B cell (primary cell): ENCODE data around the gene SESTD1. TPM values are rescaled to one million over a fixed set of nuclear protein-coding genes. Genes with fewer than 3 reads are reported as not detected.

Experiments
- ATAC-seq: fragments of 200-7000 bp; cut with Tn5 transposase; one replicate; pipeline ENCODE4 v1.10.0; 2021; ENCODE audit warnings: low read depth, mild to moderate bottlenecking, moderate number of reproducible peaks, moderate library complexity
- CTCF ChIA-PET: fragments of 350-600 bp; sonication (Branson Sonifier 250); formaldehyde crosslinking; loops from one replicate; lab custom pipeline; 2021; ENCODE audit warnings: antibody characterized with exemption, inconsistent platforms; lab: Charles Lee
- POLR2A ChIA-PET: fragments of 350-600 bp; sonication (Branson Sonifier 250); formaldehyde crosslinking; loops from one replicate; lab custom pipeline; 2021; ENCODE audit warnings: antibody characterized with exemption; lab: Charles Lee
- DNase-seq: peaks from one replicate; pipeline ENCODE4 v3.0.0; 2013
- H2AFZ ChIP-seq: 2 replicates; pipeline ENCODE4 v1.6.1; 2012; ENCODE audit warnings: mild to moderate bottlenecking, low read depth, low read length; ENCODE audit not compliant: insufficient read depth, poor library complexity, severe bottlenecking
- H3K27ac ChIP-seq, 2 donors: 1 replicate in 1 of 2; 2 replicates in 1 of 2; pipeline ENCODE4 v1.5.1; 2012 to 2013; ENCODE audit warnings: low read length in 2 of 2, mild to moderate bottlenecking in 2 of 2, moderate library complexity in 1 of 2
- H3K27me3 ChIP-seq, 4 experiments: fragments of 200-600 bp in 1 of 4; sonication (generic) in 1 of 4; replicated peaks in 1 of 4; 1 replicate in 2 of 4; 2 replicates in 2 of 4; pipeline versions ENCODE4 v1.6.1 to v1.7.0; 2013 to 2016; ENCODE audit warnings: low read length in 3 of 4, mild to moderate bottlenecking in 2 of 4, mixed read lengths in 1 of 4, moderate library complexity in 1 of 4; ENCODE audit not compliant: insufficient read depth in 4 of 4, control insufficient read depth in 3 of 4; ENCODE audit errors: control extremely low read depth in 1 of 4
- H3K36me3 ChIP-seq, 2 experiments: replicated peaks in 1 of 2; 1 replicate in 1 of 2; 2 replicates in 1 of 2; pipeline versions ENCODE4 v1.6.1 to v1.7.1; 2013; ENCODE audit warnings: low read length in 1 of 2; ENCODE audit not compliant: insufficient read depth in 2 of 2, control insufficient read depth in 1 of 2; ENCODE audit errors: control extremely low read depth in 1 of 2, extremely low read depth in 1 of 2
- H3K4me1 ChIP-seq, 2 donors: fragments of 200-600 bp in 1 of 2; sonication (generic) in 1 of 2; 1 replicate in 1 of 2; 2 replicates in 1 of 2; pipeline versions ENCODE4 v1.5.1 to v1.6.1; 2013 to 2017; ENCODE audit warnings: low read length in 2 of 2; ENCODE audit not compliant: control insufficient read depth in 2 of 2, insufficient read depth in 2 of 2
- H3K4me2 ChIP-seq: replicated peaks from 2 replicates; pipeline ENCODE3; 2012; ENCODE audit warnings: mild to moderate bottlenecking, low read depth, low read length; ENCODE audit not compliant: poor library complexity, severe bottlenecking
- H3K4me3 ChIP-seq, 5 experiments: fragments of 200-600 bp in 1 of 5; sonication (generic) in 1 of 5; 1 replicate in 3 of 5; 2 replicates in 2 of 5; pipeline versions ENCODE4 v1.5.1 to v1.7.0; 2011 to 2016; ENCODE audit warnings: low read length in 4 of 5, mild to moderate bottlenecking in 4 of 5, low read depth in 2 of 5, control low read depth in 1 of 5, moderate library complexity in 1 of 5; ENCODE audit not compliant: insufficient read depth in 1 of 5; ENCODE audit errors: control extremely low read depth in 1 of 5, extremely low read depth in 1 of 5
- H3K79me2 ChIP-seq: fragments of 200-600 bp; sonication (generic); one replicate; pipeline ENCODE4 v1.6.0; 2016; ENCODE audit warnings: low read length; ENCODE audit not compliant: control insufficient read depth, insufficient read depth
- H3K9ac ChIP-seq: fragments of 200-600 bp; sonication (generic); 2 replicates; pipeline ENCODE4 v1.6.1; 2017; ENCODE audit warnings: mild to moderate bottlenecking, low read length, moderate library complexity
- H3K9me3 ChIP-seq, 3 donors: one replicate each; pipeline versions ENCODE4 v1.6.1 to v1.7.1; 2013; ENCODE audit warnings: low read length in 2 of 3; ENCODE audit not compliant: control insufficient read depth in 2 of 3, insufficient read depth in 1 of 3; ENCODE audit errors: control extremely low read depth in 1 of 3
- H4K20me1 ChIP-seq: 2 replicates; pipeline ENCODE4 v1.6.0; 2012; ENCODE audit warnings: mild to moderate bottlenecking, low read length; ENCODE audit not compliant: insufficient read depth, control insufficient read depth, poor library complexity, severe bottlenecking
- H3K27ac Mint-ChIP-seq: one replicate; pipeline ENCODE4 v1.8.0; 2021; ENCODE audit warnings: mixed read lengths
- H3K27me3 Mint-ChIP-seq: one replicate; pipeline ENCODE4 v1.8.0; 2021; ENCODE audit warnings: mixed read lengths
- H3K4me1 Mint-ChIP-seq: one replicate; pipeline ENCODE4 v1.8.0; 2021; ENCODE audit warnings: mixed read lengths
- H3K4me3 Mint-ChIP-seq: one replicate; pipeline ENCODE4 v1.8.0; 2021; ENCODE audit warnings: mixed read lengths
- H3K9me3 Mint-ChIP-seq: one replicate; pipeline ENCODE4 v1.8.0; 2022; ENCODE audit warnings: mixed read lengths; ENCODE audit not compliant: insufficient read depth
- CTCF ChIP-seq: fragments of 200-600 bp; IDR thresholded peaks from one replicate; pipeline ENCODE4 v1.8.0; 2022; ENCODE audit warnings: antibody characterized with exemption, mild to moderate bottlenecking
- EZH2 ChIP-seq: IDR thresholded peaks from 2 replicates; pipeline ENCODE4 v1.6.1; 2012; ENCODE audit warnings: borderline replicate concordance, low read depth, mild to moderate bottlenecking, moderate library complexity, low read length; ENCODE audit not compliant: insufficient read depth, poor library complexity, severe bottlenecking
- WGBS: methylation state at CpG from one replicate; pipeline ENCODE4 v1.1.5; 2013; ENCODE audit warnings: missing lambda C conversion rate; ENCODE audit not compliant: insufficient coverage; 5-methylcytosine and 5-hydroxymethylcytosine counted together
- intact Hi-C: fragments of 100-400 bp; cut with micrococcal nuclease; formaldehyde crosslinking; loops from one replicate; pipeline ENCODE4 v1.10.0; 2022
- polyA plus RNA-seq: library from polyadenylated mRNA; depleted of rRNA; stranded (reverse); fragments of >200 nt; gene quantifications from 2 replicates; pipeline ENCODE4 v1.2.3, GENCODE V29; 2012
- total RNA-seq, 2 donors: library from RNA; stranded (reverse); fragments of 120-200 nt in 1 of 2; gene quantifications; 1 replicate in 1 of 2; 2 replicates in 1 of 2; pipeline versions ENCODE4 v1.2.3 to v1.2.4, GENCODE V29; 2013 to 2022

SESTD1 gene
- total and polyA plus RNA-seq, 2 donors (not counting 1 experiment from before 2014, with no cell fraction given): 52.0 to 66.1 TPM

- Histone ChIP-seq H3K27me3 (no peaks in the 10 kb centered on the region), H3K4me2 (no peak overlapping the region), H2AFZ (no peak overlapping the region), H3K27ac (peak overlapping the region in 1 of 2 donors; percentile 15), H3K36me3 (peaks cover 8 to 18% of the 10 kb centered on the region in 2 experiments), H4K20me1 (peaks cover 30% of the 10 kb centered on the region), H3K9ac (no peak overlapping the region), H3K9me3 (peaks cover 3 to 7% (median 6%) of the 10 kb centered on the region in 3 donors), H3K4me1 (peaks cover 11 to 14% of the 10 kb centered on the region in 2 donors), H3K79me2 (peaks cover 40% of the 10 kb centered on the region), H3K4me3 (no peak overlapping the region)
- Mint-ChIP-seq H3K9me3 (peaks cover 4% of the 10 kb centered on the region), H3K27me3 (no peaks in the 10 kb centered on the region), H3K4me1 (peaks cover 55% of the 10 kb centered on the region), H3K4me3 (no peak overlapping the region), H3K27ac (no peak overlapping the region)
- intact Hi-C loops: no loop called here
- DNase-seq (no peak), ATAC-seq (no peak)
- TF ChIP-seq EZH2 (no peak), CTCF (no peak)
- CTCF ChIA-PET: interaction anchor here (0.8 kb wide), 1 partner anchor 87 kb away, joined by 3 read pairs; no protein-coding TSS in a partner anchor
- POLR2A ChIA-PET: no interaction called here
- WGBS: no CpG with 5 or more reads among the region's 1 CpG
These were observed 80.0 kb downstream of the SESTD1 start for GRCh38 chr2:179184610-179185009.

- peak overlapping the region; percentile 40 for H3K4me3 Mint-ChIP-seq
- peaks cover 0 to 34% of the 10 kb centered on the region in 2 experiments for H3K36me3 ChIP-seq
- POLR2A ChIA-PET: no interaction called here
- no peak for TF ChIP-seq CTCF
- no peak for TF ChIP-seq EZH2
- peaks cover 29% of the 10 kb centered on the region for H3K79me2 ChIP-seq
- intact Hi-C loops: no loop called here
- ATAC-seq (no peak), DNase-seq (peak; percentile 15)
- H3K27me3 ChIP-seq: no peaks in the 10 kb centered on the region
- H3K9me3 Mint-ChIP-seq: no peaks in the 10 kb centered on the region
- peak overlapping the region; percentile 69 for H3K27ac Mint-ChIP-seq
- peak overlapping the region; percentile 20 to 49 for H3K27ac ChIP-seq
- WGBS: 14% methylated on average over 1 of the region's 3 CpGs
- H3K4me2 ChIP-seq: peak overlapping the region; percentile 27
- CTCF ChIA-PET: interaction anchor here (1.3 kb wide), 1 partner anchor 290 kb away, joined by 4 read pairs; no protein-coding TSS in a partner anchor
- no peak overlapping the region for H2AFZ ChIP-seq
- H3K27me3 Mint-ChIP-seq: no peaks in the 10 kb centered on the region
- H3K9ac ChIP-seq: no peak overlapping the region
- no peak overlapping the region for H3K4me3 ChIP-seq
- H3K4me1 Mint-ChIP-seq: peaks cover 33% of the 10 kb centered on the region
- peaks cover 11 to 14% of the 10 kb centered on the region in 2 donors for H3K4me1 ChIP-seq
- H4K20me1 ChIP-seq: peaks cover 15% of the 10 kb centered on the region
- no peaks in the 10 kb centered on the region for H3K9me3 ChIP-seq
These were observed 83.6 kb downstream of the SESTD1 start for GRCh38 chr2:179181002-179181401.
